A673 (cell line): ENCODE measurements around the gene GABRR2. TPM values are rescaled to one million over a fixed set of nuclear protein-coding genes. Genes with fewer than 3 reads are reported as not detected.
A peak's percentile ranks its signal among the peaks of the same experiment; 100 is the strongest.

ENCODE experiments used
- BruUV-seq: library from RNA; stranded (reverse); fragments of 400-500 nt; replicated peaks from 2 replicates; lab custom pipeline; 2021; lab: Mats Ljungman, UMichigan
- CTCF ChIA-PET: fragments of 300-600 bp; sonication (Branson Sonifier 250); formaldehyde crosslinking; loops from one replicate; lab custom pipeline; 2022; ENCODE audit warnings: antibody characterized with exemption; lab: Charles Lee
- POLR2A ChIA-PET: fragments of 300-600 bp; sonication (Branson Sonifier 250); formaldehyde crosslinking; loops from one replicate; lab custom pipeline; 2022; ENCODE audit warnings: antibody characterized with exemption; ENCODE audit not compliant: low non-redundant PET; lab: Charles Lee
- DNase-seq: peaks from one replicate; pipeline ENCODE4 v3.0.0-alpha.2; 2015; ENCODE audit warnings: low spot score
- H3K27ac ChIP-seq: fragments of 200-600 bp; sonication (generic); 2 replicates; pipeline ENCODE4 v1.5.1; 2016; ENCODE audit warnings: mixed run types, low read depth, mild to moderate bottlenecking, mixed read lengths, antibody characterized with exemption, low read length; ENCODE audit not compliant: poor library complexity, severe bottlenecking
- H3K27me3 ChIP-seq: fragments of 200-600 bp; sonication (generic); replicated peaks from 2 replicates; pipeline ENCODE4 v1.6.1; 2017; ENCODE audit warnings: mixed run types, low read depth, mild to moderate bottlenecking, mixed read lengths, antibody characterized with exemption, low read length; ENCODE audit not compliant: insufficient read depth, poor library complexity
- H3K36me3 ChIP-seq: fragments of 200-600 bp; sonication (generic); 2 replicates; pipeline ENCODE4 v1.6.1; 2016; ENCODE audit warnings: mixed run types, mild to moderate bottlenecking, mixed read lengths, antibody characterized with exemption, low read length; ENCODE audit not compliant: insufficient read depth, poor library complexity, severe bottlenecking
- H3K4me1 ChIP-seq: fragments of 200-600 bp; sonication (generic); 2 replicates; pipeline ENCODE4 v1.6.1; 2017; ENCODE audit warnings: mixed run types, mild to moderate bottlenecking, mixed read lengths, antibody characterized with exemption, low read length; ENCODE audit not compliant: insufficient read depth, poor library complexity, severe bottlenecking
- H3K4me3 ChIP-seq: fragments of 200-600 bp; sonication (generic); 2 replicates; pipeline ENCODE4 v1.5.1; 2016; ENCODE audit warnings: low read depth, mixed run types, mild to moderate bottlenecking, mixed read lengths, low read length; ENCODE audit not compliant: poor library complexity, severe bottlenecking
- H3K9me3 ChIP-seq: fragments of 200-600 bp; sonication (generic); 2 replicates; pipeline ENCODE4 v1.6.1; 2016; ENCODE audit warnings: mixed run types, low read depth, mild to moderate bottlenecking, mixed read lengths, antibody characterized with exemption, low read length; ENCODE audit not compliant: poor library complexity, severe bottlenecking
- CTCF ChIP-seq: fragments of 300-800, 200-600 bp; sonication (generic); conservative IDR thresholded peaks from 2 replicates; pipeline ENCODE4 v1.5.1; 2017; ENCODE audit warnings: low read depth, mild to moderate bottlenecking, antibody characterized with exemption, low read length, moderate library complexity, mixed read lengths
- EZH2 ChIP-seq: fragments of 200-600 bp; sonication (generic); IDR thresholded peaks from 2 replicates; pipeline ENCODE4 v1.6.1; 2017; ENCODE audit warnings: borderline replicate concordance, low read depth, mild to moderate bottlenecking, mixed read lengths, antibody characterized with exemption, low read length; ENCODE audit not compliant: poor library complexity, severe bottlenecking
- intact Hi-C: fragments of 100-400 bp; cut with micrococcal nuclease; formaldehyde crosslinking; loops from one replicate; pipeline ENCODE4 v1.10.0; 2022; ENCODE audit not compliant: unreplicated experiment
- total RNA-seq: library from RNA; stranded (reverse); gene quantifications from 2 replicates; pipeline ENCODE4 v1.2.3, GENCODE V29; 2021

GABRR2 gene
- total RNA-seq, 1 experiment from 2014 or later: 0.67 TPM

- no peak for DNase-seq
- Histone ChIP-seq H3K4me3 (no peak overlapping the region), H3K4me1 (no peaks in the 10 kb centered on the region), H3K9me3 (no peaks in the 10 kb centered on the region), H3K36me3 (no peaks in the 10 kb centered on the region), H3K27me3 (no peaks in the 10 kb centered on the region), H3K27ac (no peak overlapping the region)
- BruUV-seq: no TSS peak
- ChIA-PET POLR2A (no interaction called here), CTCF (no interaction called here)
- intact Hi-C loops: no loop called here
- TF ChIP-seq EZH2: no peak
- no peak for TF ChIP-seq CTCF
Measured at GRCh38 chr6:89212472-89212871, 102.6 kb downstream of the GABRR2 start.

GRCh38 chr6:89209457-89209856, 105.6 kb downstream of the GABRR2 start:
- H3K4me3 ChIP-seq: no peak overlapping the region
- POLR2A ChIA-PET: no interaction called here
- no peak overlapping the region for H3K27ac ChIP-seq
- intact Hi-C loops: no loop called here
- H3K4me1 ChIP-seq: no peaks in the 10 kb centered on the region
- TF ChIP-seq EZH2: no peak
- DNase-seq: no peak
- H3K36me3 ChIP-seq: no peaks in the 10 kb centered on the region
- CTCF ChIA-PET: no interaction called here
- no peaks in the 10 kb centered on the region for H3K27me3 ChIP-seq
- no peaks in the 10 kb centered on the region for H3K9me3 ChIP-seq
- BruUV-seq: no TSS peak

- no TSS peak for BruUV-seq
- DNase-seq: peak; percentile 24
- no peak overlapping the region for H3K27ac ChIP-seq
- H3K36me3 ChIP-seq: no peaks in the 10 kb centered on the region
- H3K27me3 ChIP-seq: no peaks in the 10 kb centered on the region
- ChIA-PET POLR2A (no interaction called here), CTCF (no interaction called here)
- TF ChIP-seq CTCF (no peak), EZH2 (no peak)
- intact Hi-C loops: no loop called here
- H3K4me3 ChIP-seq: no peak overlapping the region
- H3K4me1 ChIP-seq: no peaks in the 10 kb centered on the region
- H3K9me3 ChIP-seq: no peaks in the 10 kb centered on the region
Measured at GRCh38 chr6:89208551-89208950, 106.5 kb downstream of the GABRR2 start.

Other genes starting within 250 kb of the GABRR2 start
- gene PNRC1, start 234.5 kb downstream of the GABRR2 start, total RNA-seq: 26.4 and 36.1 TPM in 2 replicates
- 14.3 and 14.5 TPM in 2 replicates for gene SRSF12, start 197.2 kb downstream of the GABRR2 start, total RNA-seq
- 37.2 and 41.7 TPM in 2 replicates for gene PM20D2, start 169.2 kb downstream of the GABRR2 start, total RNA-seq
- gene GABRR1, start 97.9 kb downstream of the GABRR2 start, total RNA-seq: 0.37 and 0.67 TPM in 2 replicates
- 36.1 and 38.6 TPM in 2 replicates for gene UBE2J1, start 37.4 kb upstream of the GABRR2 start, total RNA-seq
- gene RRAGD, start 97.0 kb upstream of the GABRR2 start, total RNA-seq: 9.5 and 10.6 TPM in 2 replicates
- 25.4 and 36.4 TPM in 2 replicates for gene ANKRD6, start 117.9 kb upstream of the GABRR2 start, total RNA-seq